GM21529 (cell line): ENCODE measurements around the gene GRIK2.

Source experiments
- ATAC-seq: cut with Tn5 transposase; IDR thresholded peaks from one replicate; pipeline ENCODE4 v1.9.1; 2021; ENCODE audit not compliant: unreplicated experiment

GRIK2 gene

GRCh38 chr6:101400326-101401135 is 7.0 kb downstream of the GRIK2 start:
- no peak for ATAC-seq

GRCh38 chr6:101401171-101401570 is 7.7 kb downstream of the GRIK2 start:
- ATAC-seq: no peak

DNA sequence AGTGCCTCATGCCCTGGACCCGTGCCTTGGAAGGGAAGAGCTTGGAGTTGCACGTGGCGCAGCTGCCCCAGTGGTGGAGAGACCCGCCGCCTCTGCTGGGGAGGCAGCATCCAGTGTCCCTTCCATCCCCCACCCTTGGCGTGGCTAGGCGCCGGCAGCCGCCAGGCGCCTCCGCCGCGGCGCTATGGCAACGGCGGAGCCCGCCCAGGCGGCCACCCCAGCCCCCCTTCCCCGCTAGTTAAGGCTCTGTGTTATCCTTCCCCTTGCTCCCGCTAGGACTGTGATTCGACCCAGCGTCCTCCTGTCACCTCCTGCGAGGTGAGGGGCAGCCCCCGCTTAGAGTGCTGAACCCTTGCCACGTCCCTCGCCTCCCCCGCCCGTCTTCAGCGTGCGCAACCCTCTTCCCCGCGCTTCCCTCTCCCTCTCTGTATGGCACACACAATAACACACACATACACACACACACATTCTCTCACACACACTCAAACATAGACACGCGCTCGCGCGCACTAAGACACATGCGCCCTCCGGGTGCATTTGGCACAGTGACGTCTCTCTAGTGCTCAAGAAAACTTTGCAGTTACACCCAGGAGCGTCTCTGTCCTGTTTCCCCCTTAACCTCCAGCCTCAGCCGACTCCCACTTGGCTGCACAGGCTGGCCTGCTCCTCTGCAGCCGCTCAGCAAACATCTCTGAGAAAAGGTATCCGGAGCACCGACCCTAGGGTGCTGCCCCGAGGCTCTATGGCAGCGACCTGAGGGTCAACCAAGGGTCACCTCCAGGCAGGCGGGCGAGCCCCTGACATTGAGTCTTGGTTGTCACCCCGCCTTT is 8.5 kb downstream of the GRIK2 start:
- no peak for ATAC-seq

GRCh38 chr6:101402622-101403031 is 9.1 kb downstream of the GRIK2 start:
- no peak for ATAC-seq

DNA sequence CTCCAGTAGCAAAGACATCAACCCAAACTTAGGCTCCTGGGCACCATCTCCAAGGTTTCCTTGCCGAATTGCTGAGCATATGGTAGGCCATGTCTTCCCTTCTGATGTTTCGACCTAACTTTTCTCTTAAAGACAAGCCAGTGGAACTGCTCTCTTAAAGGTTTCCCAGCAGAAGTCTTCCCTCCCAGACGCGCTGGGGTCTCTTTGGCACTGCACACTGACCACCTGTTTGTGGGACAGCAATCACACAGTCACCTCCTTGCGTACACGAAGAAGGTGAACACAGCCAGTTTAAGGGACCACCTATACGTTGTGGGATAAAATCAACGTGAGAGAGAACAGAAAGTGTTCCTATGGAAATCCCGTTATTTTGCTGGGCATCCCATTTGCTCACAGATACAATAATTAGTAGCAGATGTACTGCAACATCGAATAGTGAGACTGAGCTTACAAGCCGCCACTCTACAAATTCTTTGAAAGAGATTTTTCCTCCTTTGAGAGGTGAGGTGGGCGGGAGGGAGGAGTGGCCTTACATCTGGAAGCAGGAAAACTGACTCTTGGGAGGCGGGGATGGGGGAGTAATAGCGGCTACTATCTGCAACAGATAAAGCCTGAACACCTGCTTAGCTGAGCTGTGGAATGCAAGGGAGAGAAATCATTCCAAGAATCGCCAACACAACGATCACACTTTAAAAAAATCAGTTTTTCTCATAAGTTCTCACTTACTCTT is 9.9 kb downstream of the GRIK2 start:
- ATAC-seq: no peak

GRCh38 chr6:101404775-101405174 is 11.3 kb downstream of the GRIK2 start:
- no peak for ATAC-seq

DNA sequence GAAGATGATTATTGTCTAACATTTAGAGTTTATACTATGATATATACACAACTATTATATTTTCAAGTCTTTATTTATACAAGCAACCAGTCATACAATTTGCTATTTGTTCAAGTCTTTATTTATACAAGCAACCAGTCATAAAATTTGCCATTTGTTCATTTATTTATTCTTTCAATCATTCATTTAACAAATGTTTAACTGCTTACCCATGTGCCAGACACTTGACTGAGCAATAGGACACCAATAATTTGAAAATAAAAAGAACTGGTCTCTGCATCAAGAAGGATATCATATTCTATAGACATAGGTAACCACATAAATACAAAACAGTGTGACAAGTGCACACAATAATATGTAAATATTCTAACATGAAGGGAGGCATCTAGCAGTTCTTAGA is 20.3 kb downstream of the GRIK2 start:
- ATAC-seq: no peak

GRCh38 chr6:101417900-101418299 is 24.4 kb downstream of the GRIK2 start:
- no peak for ATAC-seq

DNA sequence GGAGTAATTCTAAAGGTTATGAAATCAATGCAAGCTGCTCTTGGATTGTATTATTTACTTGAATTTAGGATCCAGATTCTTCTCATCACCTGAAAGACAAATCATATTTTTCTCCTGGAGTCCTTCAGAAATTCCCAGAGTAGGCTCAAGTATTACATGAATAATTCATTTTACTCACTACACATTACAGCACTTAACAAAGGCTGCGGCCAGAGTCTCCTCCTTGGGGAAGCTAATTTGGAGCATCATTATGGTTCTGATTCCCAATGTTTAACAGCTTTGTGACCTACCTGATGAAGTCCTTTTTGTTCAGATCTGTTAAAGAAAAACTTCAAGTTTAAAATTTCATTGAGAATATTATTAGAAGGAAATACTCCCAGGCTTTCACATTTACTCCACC is 28.7 kb downstream of the GRIK2 start:
- no peak for ATAC-seq

DNA sequence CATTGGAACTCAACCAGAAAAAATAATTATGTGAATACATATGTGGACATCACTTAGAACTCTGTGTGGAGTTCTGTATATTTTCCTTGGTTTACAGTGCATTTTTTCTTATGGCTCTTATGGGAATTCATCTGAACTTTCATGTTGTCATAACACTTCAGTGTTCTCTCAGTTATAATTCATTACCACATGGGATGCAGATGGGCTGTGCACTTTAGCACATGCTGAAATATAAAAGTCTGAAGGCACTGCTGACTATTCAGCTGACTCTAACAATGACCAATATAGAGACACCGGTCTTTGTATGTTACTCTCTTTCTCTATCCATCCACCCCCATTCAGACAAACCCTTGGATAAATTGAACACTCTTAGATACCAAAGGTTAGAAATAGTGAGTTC is 29.3 kb downstream of the GRIK2 start:
- ATAC-seq: no peak

DNA sequence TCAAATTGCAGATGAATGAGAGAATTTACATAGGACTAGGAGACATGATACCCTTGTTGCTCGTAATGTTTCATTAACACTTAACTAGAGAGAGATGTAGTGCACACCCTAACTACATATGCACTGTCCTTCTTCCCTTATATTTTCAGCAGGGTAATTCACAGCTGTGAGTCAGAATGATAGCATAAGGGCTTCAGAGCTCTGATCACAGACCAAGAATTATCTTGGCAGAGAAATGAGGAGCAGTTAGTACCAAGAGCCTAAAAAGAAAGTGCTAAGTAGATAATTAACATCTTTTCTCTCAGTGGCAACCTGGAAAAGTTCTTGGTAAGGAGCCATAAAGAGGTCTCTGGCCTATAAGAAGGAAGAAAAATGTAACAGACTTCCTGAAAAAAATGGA is 35.8 kb downstream of the GRIK2 start:
- no peak for ATAC-seq

DNA sequence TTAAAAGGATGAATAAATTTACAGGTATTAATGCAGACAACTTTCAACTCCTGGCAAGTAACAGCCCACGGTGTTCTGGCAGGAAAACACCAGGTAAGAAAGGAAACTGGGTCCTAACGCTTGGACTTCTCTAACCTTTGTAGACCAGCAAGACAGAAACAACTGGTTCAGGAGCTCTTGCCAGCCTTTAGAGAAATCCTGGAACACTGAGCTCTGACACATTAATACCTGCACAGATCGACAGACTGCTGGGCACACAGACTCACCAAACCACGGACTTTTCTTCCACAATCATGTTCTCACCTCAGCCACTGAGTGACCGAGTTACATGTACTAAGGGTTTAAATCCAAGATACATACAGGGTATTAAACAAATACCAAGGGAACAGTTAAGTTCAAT is 36.3 kb downstream of the GRIK2 start:
- no peak for ATAC-seq

DNA sequence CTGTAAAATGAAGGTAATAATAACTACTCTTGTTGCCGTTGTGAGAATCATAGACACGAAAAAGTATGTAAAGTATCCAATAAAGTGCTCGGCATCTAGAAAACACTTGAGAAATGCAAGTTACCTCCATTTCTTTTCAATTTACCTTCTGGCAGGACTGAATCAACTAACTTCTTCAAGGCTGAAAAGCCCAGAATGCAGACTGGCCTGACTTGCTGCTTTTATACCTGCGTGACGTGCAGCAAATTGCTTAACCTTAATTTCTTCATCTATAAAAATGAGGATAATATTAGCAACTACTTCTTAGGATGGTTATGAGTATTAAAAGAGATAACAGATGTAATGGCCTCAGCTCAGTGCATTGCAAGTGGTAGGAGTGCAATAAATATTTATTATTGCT is 39.6 kb downstream of the GRIK2 start:
- ATAC-seq: no peak

- ATAC-seq: no peak
These were observed 41.1 kb downstream of the GRIK2 start for GRCh38 chr6:101434601-101435000.

GRCh38 chr6:101435038-101435437 is 41.5 kb downstream of the GRIK2 start:
- ATAC-seq: no peak

GRCh38 chr6:101439790-101440189 is 46.3 kb downstream of the GRIK2 start:
- no peak for ATAC-seq

- ATAC-seq: no peak
These were observed 49.8 kb downstream of the GRIK2 start for GRCh38 chr6:101443315-101443714.

GRCh38 chr6:101444717-101445116 is 51.2 kb downstream of the GRIK2 start:
- no peak for ATAC-seq

DNA sequence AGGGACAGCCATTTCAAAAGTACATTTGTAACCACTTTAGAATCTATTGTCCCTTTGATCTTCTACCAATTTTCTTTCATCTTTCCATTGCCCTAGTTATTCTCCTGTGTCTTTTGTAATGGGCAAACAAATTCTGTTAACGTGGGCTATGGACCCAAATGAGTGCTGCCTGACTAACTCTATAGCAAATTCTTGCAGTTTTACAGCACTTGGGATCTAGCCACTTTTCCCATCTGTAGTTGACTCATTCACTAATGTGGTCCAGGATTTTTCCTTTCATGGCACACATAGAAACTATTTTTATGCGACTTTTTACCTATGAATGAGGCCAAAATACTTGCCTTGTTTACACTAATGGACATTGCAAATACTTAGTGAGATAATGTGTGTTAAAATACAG is 52.0 kb downstream of the GRIK2 start:
- no peak for ATAC-seq

- ATAC-seq: no peak
These were observed 57.4 kb downstream of the GRIK2 start for GRCh38 chr6:101450901-101451300.

- ATAC-seq: no peak
These were observed 58.5 kb downstream of the GRIK2 start for GRCh38 chr6:101451981-101452380.

GRCh38 chr6:101453221-101453620 is 59.7 kb downstream of the GRIK2 start:
- ATAC-seq: no peak
